Liver (tissue), 3 donors: ENCODE data around the gene APOBEC3C.
"Not testable (repeated sequence)": the region's sequence is repeated elsewhere in the genome, so short reads cannot be mapped to it uniquely, and the experiment has no call there.

Source experiments
- CTCF ChIP-seq: fragments of 150-350 bp; IDR thresholded peaks from 2 replicates; pipeline ENCODE4 v1.5.1; 2017; ENCODE audit warnings: improper control_type of control experiment, low read depth, low read length; ENCODE audit not compliant: missing input control
- JUND ChIP-seq, 2 donors: IDR thresholded peaks; 2 replicates each; pipeline ENCODE4 v1.6.1; 2016; ENCODE audit warnings: antibody characterized with exemption in 2 of 2
- MAX ChIP-seq: IDR thresholded peaks from 2 replicates; pipeline ENCODE4 v1.6.1; 2016; ENCODE audit warnings: antibody characterized with exemption
- RAD21 ChIP-seq, 2 donors: IDR thresholded peaks; 2 replicates each; pipeline ENCODE4 v1.6.1; 2016; ENCODE audit warnings: antibody characterized with exemption in 2 of 2, mild to moderate bottlenecking in 2 of 2
- REST ChIP-seq: IDR thresholded peaks from 2 replicates; pipeline ENCODE4 v1.6.1; 2016; ENCODE audit warnings: antibody characterized with exemption, mild to moderate bottlenecking
- RXRA ChIP-seq, 2 donors: IDR thresholded peaks; 2 replicates each; pipeline ENCODE4 v1.6.1; 2017 to 2018; ENCODE audit warnings: antibody characterized with exemption in 2 of 2, mild to moderate bottlenecking in 1 of 2
- donor health status: healthy.
- donor health status: healthy.

- not testable (repeated sequence) for TF ChIP-seq CTCF; REST; JUND (IDR thresholded peaks at IDR 0.05); RAD21 (IDR thresholded peaks at IDR 0.05); MAX; RXRA (IDR thresholded peaks at IDR 0.05)
These were observed 5.7 kb upstream of the APOBEC3C start for GRCh38 chr22:39008271-39008850.
